ENCODE results near the gene PRDM16. TPM values are rescaled to one million over a fixed set of nuclear protein-coding genes. Genes with fewer than 3 reads are reported as not detected.
A peak's percentile ranks its signal among the peaks of the same experiment; 100 is the strongest.

PRDM16 gene
- polyA plus RNA-seq, 3 donors: not detected

DNA sequence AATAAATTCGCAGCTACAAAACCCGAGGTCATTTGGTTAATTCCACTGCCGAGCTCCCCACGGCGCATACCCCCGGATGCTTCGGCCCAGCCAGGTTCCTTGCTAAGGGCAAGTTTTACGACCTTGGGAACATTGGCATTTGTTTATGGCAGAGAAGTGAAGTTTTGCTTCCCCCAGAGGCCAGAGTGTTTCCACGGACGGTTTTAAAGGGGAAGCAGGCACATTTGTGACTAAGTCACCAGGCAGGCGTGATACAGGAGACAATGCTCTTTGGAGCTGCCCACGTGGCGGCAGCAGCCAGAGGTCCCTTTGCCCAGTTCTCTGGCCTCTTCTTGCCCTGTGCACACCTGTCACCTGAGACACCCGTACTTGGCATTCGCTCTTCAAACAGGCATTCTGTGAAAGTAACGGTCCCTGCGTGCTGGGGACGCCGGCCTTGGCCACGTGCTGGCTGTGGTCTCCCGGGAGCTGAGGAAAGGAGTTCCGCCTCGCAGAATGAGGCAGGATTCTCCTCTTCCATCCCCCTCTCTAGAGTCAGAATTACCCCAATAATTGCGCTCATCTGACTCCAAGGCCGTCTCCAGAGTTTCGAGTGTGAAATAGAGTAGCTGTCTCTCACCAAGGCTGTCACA is 138.3 kb downstream of the PRDM16 start:
- Histone ChIP-seq H3K36me3 (replicated peaks in 1 of 2; ENCODE audit: control insufficient read depth in 1 of 2, insufficient read depth in 2 of 2, low read length in 2 of 2) (no peaks in the 10 kb centered on the region), H3K79me2 (ENCODE audit: insufficient read depth, low read length) (no peaks in the 10 kb centered on the region), H2AFZ (ENCODE audit: insufficient read depth, low read depth, low read length, poor library complexity, severe bottlenecking) (no peak overlapping the region), H3K9me3 (replicated peaks in 1 of 2; ENCODE audit: control insufficient read depth in 1 of 2, insufficient read depth in 1 of 2, low read length in 2 of 2) (no peaks in the 10 kb centered on the region), H3K4me1 (ENCODE audit: control insufficient read depth in 1 of 2, insufficient read depth in 2 of 2, low read length in 2 of 2) (no peaks in the 10 kb centered on the region), H3K9ac (ENCODE audit: insufficient read depth, low read length, poor library complexity, severe bottlenecking) (no peak overlapping the region), H3K4me3 (replicated peaks in 1 of 3; ENCODE audit: low read depth in 2 of 3, low read length in 3 of 3) (no peak overlapping the region), H4K20me1 (ENCODE audit: insufficient read depth, low read length) (no peaks in the 10 kb centered on the region), H3K4me2 (replicated peaks; ENCODE audit: extremely low read depth, low read length, poor library complexity, severe bottlenecking) (no peak overlapping the region), H3K27ac (ENCODE audit: low read depth in 1 of 2, low read length in 2 of 2) (no peak overlapping the region), H3K27me3 (ENCODE audit: control insufficient read depth in 2 of 2, insufficient read depth in 2 of 2, low read length in 2 of 2) (no peaks in the 10 kb centered on the region)
- Mint-ChIP-seq H3K27ac (no peak overlapping the region), H3K9me3 (peaks cover 0 to 2% (median 0%) of the 10 kb centered on the region in 7 donors), H3K4me1 (peaks cover 4% of the 10 kb centered on the region), H3K4me3 (no peak overlapping the region), H3K27me3 (ENCODE audit: low read depth in 3 of 3) (peaks cover 0 to 3% (median 3%) of the 10 kb centered on the region in 3 donors), H3K36me3 (no peaks in the 10 kb centered on the region)
- TF ChIP-seq, protein P1, sequence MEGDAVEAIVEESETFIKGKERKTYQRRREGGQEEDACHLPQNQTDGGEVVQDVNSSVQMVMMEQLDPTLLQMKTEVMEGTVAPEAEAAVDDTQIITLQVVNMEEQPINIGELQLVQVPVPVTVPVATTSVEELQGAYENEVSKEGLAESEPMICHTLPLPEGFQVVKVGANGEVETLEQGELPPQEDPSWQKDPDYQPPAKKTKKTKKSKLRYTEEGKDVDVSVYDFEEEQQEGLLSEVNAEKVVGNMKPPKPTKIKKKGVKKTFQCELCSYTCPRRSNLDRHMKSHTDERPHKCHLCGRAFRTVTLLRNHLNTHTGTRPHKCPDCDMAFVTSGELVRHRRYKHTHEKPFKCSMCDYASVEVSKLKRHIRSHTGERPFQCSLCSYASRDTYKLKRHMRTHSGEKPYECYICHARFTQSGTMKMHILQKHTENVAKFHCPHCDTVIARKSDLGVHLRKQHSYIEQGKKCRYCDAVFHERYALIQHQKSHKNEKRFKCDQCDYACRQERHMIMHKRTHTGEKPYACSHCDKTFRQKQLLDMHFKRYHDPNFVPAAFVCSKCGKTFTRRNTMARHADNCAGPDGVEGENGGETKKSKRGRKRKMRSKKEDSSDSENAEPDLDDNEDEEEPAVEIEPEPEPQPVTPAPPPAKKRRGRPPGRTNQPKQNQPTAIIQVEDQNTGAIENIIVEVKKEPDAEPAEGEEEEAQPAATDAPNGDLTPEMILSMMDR (IDR thresholded peaks at IDR 0.05): no peak
- 44% methylated on average over 24 of the region's 26 CpGs for WGBS (ENCODE audit: insufficient coverage)
- intact Hi-C loops (cut with micrococcal nuclease): no loop called here
- no peak for DNase-seq

DNA sequence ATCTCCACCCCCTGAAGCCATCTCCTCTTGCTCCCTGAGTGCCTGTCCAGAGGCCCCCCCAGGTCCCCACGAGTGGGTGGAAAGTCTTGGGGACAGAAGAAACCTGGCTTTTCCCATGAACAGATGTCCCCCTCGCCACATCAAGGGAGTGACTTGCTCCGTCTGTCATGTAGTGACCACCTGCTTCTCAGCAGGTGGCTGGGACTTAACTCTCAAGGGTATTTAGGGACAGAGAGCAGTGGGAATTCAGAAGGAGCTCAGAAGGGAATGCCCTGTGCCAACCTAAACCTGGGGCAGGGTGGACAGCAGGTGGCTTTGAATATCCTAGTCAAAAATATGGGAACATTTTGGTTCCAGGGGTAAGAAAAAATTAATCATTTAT is 139.8 kb downstream of the PRDM16 start:
- 100% methylated on average over 2 of the region's 3 CpGs for WGBS (ENCODE audit: insufficient coverage)
- peak overlapping the region in 1 of 7 donors; percentile 0 for H3K27ac Mint-ChIP-seq

More for the DNA sequence above, 139.8 kb downstream of the PRDM16 start:
- Histone ChIP-seq H2AFZ (ENCODE audit: insufficient read depth, low read depth, low read length, poor library complexity, severe bottlenecking) (no peak overlapping the region), H3K27ac (ENCODE audit: low read depth in 1 of 2, low read length in 2 of 2) (no peak overlapping the region), H3K79me2 (ENCODE audit: insufficient read depth, low read length) (no peaks in the 10 kb centered on the region), H3K4me1 (ENCODE audit: control insufficient read depth in 1 of 2, insufficient read depth in 2 of 2, low read length in 2 of 2) (no peaks in the 10 kb centered on the region), H4K20me1 (ENCODE audit: insufficient read depth, low read length) (no peaks in the 10 kb centered on the region), H3K4me2 (replicated peaks; ENCODE audit: extremely low read depth, low read length, poor library complexity, severe bottlenecking) (no peak overlapping the region), H3K9me3 (replicated peaks in 1 of 2; ENCODE audit: control insufficient read depth in 1 of 2, insufficient read depth in 1 of 2, low read length in 2 of 2) (no peaks in the 10 kb centered on the region), H3K4me3 (replicated peaks in 1 of 3; ENCODE audit: low read depth in 2 of 3, low read length in 3 of 3) (no peak overlapping the region), H3K27me3 (ENCODE audit: control insufficient read depth in 2 of 2, insufficient read depth in 2 of 2, low read length in 2 of 2) (no peaks in the 10 kb centered on the region), H3K36me3 (replicated peaks in 1 of 2; ENCODE audit: control insufficient read depth in 1 of 2, insufficient read depth in 2 of 2, low read length in 2 of 2) (no peaks in the 10 kb centered on the region), H3K9ac (ENCODE audit: insufficient read depth, low read length, poor library complexity, severe bottlenecking) (no peak overlapping the region)
- Mint-ChIP-seq H3K4me3 (no peak overlapping the region), H3K27me3 (ENCODE audit: low read depth in 3 of 3) (peaks cover 0 to 3% (median 1%) of the 10 kb centered on the region in 3 donors), H3K9me3 (peaks cover 0 to 2% (median 0%) of the 10 kb centered on the region in 7 donors), H3K4me1 (peaks cover 4% of the 10 kb centered on the region), H3K36me3 (no peaks in the 10 kb centered on the region)
- TF ChIP-seq, protein P1 (IDR thresholded peaks at IDR 0.05): no peak
- no peak for DNase-seq
- intact Hi-C loops (cut with micrococcal nuclease): no loop called here

Measured in CD14-positive monocyte (primary cell).